Stomach smooth muscle (tissue), 2 donors: ENCODE measurements around the gene GRIK2.

Experiments used
- H3K27ac ChIP-seq: one replicate; pipeline ENCODE4 v1.7.0; 2013; ENCODE audit warnings: mild to moderate bottlenecking, low read length, inconsistent platforms
- H3K27me3 ChIP-seq, 2 donors: one replicate each; pipeline ENCODE4 v1.7.0; 2013; ENCODE audit warnings: low read length in 2 of 2; ENCODE audit not compliant: insufficient read depth in 2 of 2, control insufficient read depth in 1 of 2
- H3K36me3 ChIP-seq, 2 donors: one replicate each; pipeline ENCODE4 v1.7.0; 2013; ENCODE audit warnings: low read length in 2 of 2; ENCODE audit not compliant: control insufficient read depth in 2 of 2, insufficient read depth in 2 of 2
- H3K4me1 ChIP-seq: one replicate; pipeline ENCODE4 v1.7.0; 2013; ENCODE audit warnings: low read length; ENCODE audit not compliant: control insufficient read depth, insufficient read depth
- H3K4me3 ChIP-seq, 2 donors: one replicate each; pipeline ENCODE4 v1.7.0; 2013; ENCODE audit warnings: low read length in 2 of 2
- H3K9ac ChIP-seq, 2 donors: one replicate each; pipeline ENCODE4 v1.7.0; 2013; ENCODE audit warnings: low read length in 2 of 2, mild to moderate bottlenecking in 1 of 2
- H3K9me3 ChIP-seq, 2 donors: one replicate each; pipeline ENCODE4 v1.7.0; 2013; ENCODE audit warnings: low read length in 2 of 2; ENCODE audit not compliant: control insufficient read depth in 2 of 2
- donor health status: healthy.
- donor health status: Pancreatic carcinoma.

GRIK2 gene

GRCh38 chr6:101700655-101701054, 307.1 kb downstream of the GRIK2 start:
- Histone ChIP-seq H3K36me3 (no peaks in the 10 kb centered on the region), H3K4me1 (no peaks in the 10 kb centered on the region), H3K9me3 (no peaks in the 10 kb centered on the region), H3K27ac (no peak overlapping the region), H3K9ac (no peak overlapping the region), H3K27me3 (no peaks in the 10 kb centered on the region), H3K4me3 (no peak overlapping the region)

- H3K9ac ChIP-seq: no peak overlapping the region
- H3K4me3 ChIP-seq: no peak overlapping the region
Measured at GRCh38 chr6:101703311-101703710, 309.8 kb downstream of the GRIK2 start.

GRCh38 chr6:101705866-101706265, 312.4 kb downstream of the GRIK2 start:
- Histone ChIP-seq H3K4me3 (no peak overlapping the region), H3K27ac (no peak overlapping the region), H3K27me3 (no peaks in the 10 kb centered on the region), H3K9ac (no peak overlapping the region), H3K4me1 (no peaks in the 10 kb centered on the region), H3K9me3 (no peaks in the 10 kb centered on the region), H3K36me3 (no peaks in the 10 kb centered on the region)

More at GRCh38 chr6:101703311-101703710, 309.8 kb downstream of the GRIK2 start:
- no peaks in the 10 kb centered on the region for H3K36me3 ChIP-seq
- H3K27me3 ChIP-seq: no peaks in the 10 kb centered on the region
- no peak overlapping the region for H3K27ac ChIP-seq
- no peaks in the 10 kb centered on the region for H3K9me3 ChIP-seq
- no peaks in the 10 kb centered on the region for H3K4me1 ChIP-seq

GRCh38 chr6:101706576-101706975, 313.1 kb downstream of the GRIK2 start:
- no peak overlapping the region for H3K9ac ChIP-seq
- no peaks in the 10 kb centered on the region for H3K9me3 ChIP-seq
- no peaks in the 10 kb centered on the region for H3K27me3 ChIP-seq
- H3K4me1 ChIP-seq: no peaks in the 10 kb centered on the region
- H3K27ac ChIP-seq: no peak overlapping the region
- no peaks in the 10 kb centered on the region for H3K36me3 ChIP-seq
- no peak overlapping the region for H3K4me3 ChIP-seq

GRCh38 chr6:101711518-101711917, 318.0 kb downstream of the GRIK2 start:
- H3K36me3 ChIP-seq: no peaks in the 10 kb centered on the region
- no peaks in the 10 kb centered on the region for H3K27me3 ChIP-seq
- H3K9ac ChIP-seq: no peak overlapping the region
- no peak overlapping the region for H3K4me3 ChIP-seq
- no peaks in the 10 kb centered on the region for H3K9me3 ChIP-seq
- no peak overlapping the region for H3K27ac ChIP-seq
- H3K4me1 ChIP-seq: no peaks in the 10 kb centered on the region

DNA sequence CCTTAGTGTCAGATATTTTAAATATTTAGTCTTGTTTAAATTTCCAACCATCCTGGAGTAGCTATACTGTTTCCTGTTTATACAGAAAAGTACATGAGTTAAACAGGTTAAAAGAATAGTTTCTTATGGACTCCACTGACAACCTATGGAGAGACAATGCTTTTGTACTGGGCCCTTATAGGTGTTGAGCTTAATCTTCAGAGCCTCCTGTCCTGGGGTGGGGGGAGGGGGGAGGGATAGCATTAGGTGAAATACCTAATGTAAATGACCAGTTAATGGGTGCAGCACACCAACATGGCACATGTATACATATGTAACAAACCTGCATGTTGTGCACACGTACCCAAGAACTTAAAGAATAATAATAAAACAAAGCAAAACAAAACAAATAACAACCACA, 322.9 kb downstream of the GRIK2 start:
- H3K9me3 ChIP-seq: no peaks in the 10 kb centered on the region
- H3K4me3 ChIP-seq: no peak overlapping the region
- no peak overlapping the region for H3K9ac ChIP-seq
- H3K27ac ChIP-seq: no peak overlapping the region
- H3K36me3 ChIP-seq: no peaks in the 10 kb centered on the region
- no peaks in the 10 kb centered on the region for H3K27me3 ChIP-seq
- H3K4me1 ChIP-seq: no peaks in the 10 kb centered on the region

DNA sequence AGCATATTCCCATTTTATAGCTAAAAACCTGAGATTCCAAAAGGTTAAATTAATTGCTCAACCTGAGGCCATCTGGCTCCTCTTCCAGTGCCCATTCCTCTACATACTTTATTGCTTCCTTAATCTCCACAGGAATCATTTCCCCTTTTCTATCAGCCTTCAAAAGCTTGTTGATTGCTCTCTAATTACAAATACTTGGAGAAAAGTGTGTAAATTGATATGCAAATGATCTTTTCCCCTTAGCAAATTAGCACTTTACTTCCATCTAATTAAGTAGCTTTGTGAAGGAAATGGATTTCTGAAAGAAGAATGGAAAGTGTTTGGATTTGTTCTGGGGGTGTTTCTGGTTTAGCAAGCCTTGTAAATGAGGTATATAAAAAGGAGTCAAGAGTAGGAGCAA, 323.3 kb downstream of the GRIK2 start:
- H3K9me3 ChIP-seq: no peaks in the 10 kb centered on the region
- no peaks in the 10 kb centered on the region for H3K36me3 ChIP-seq
- no peaks in the 10 kb centered on the region for H3K4me1 ChIP-seq
- H3K27ac ChIP-seq: no peak overlapping the region
- no peak overlapping the region for H3K4me3 ChIP-seq
- no peak overlapping the region for H3K9ac ChIP-seq
- no peaks in the 10 kb centered on the region for H3K27me3 ChIP-seq

DNA sequence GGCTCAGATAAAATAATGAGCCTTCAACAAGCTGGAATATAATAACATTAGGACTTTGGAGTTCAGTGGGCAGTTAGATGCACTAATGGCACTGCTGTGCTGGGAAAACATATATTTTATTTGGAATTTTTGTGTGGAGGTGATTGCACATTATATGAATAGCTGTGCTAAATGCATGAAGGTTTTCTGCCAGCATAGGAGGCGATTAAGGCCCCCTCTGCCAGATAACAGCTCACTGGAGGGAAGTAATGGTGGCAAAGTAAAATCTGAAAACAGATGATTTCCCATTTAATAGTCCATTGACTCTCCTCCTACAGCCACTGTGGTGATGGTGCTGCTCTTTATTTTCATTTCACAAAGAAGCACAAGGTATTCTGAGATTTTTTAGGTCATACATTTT, 326.0 kb downstream of the GRIK2 start:
- H3K27me3 ChIP-seq: no peaks in the 10 kb centered on the region
- no peaks in the 10 kb centered on the region for H3K4me1 ChIP-seq
- H3K36me3 ChIP-seq: no peaks in the 10 kb centered on the region
- H3K9ac ChIP-seq: no peak overlapping the region
- H3K4me3 ChIP-seq: no peak overlapping the region
- H3K9me3 ChIP-seq: no peaks in the 10 kb centered on the region
- no peak overlapping the region for H3K27ac ChIP-seq

DNA sequence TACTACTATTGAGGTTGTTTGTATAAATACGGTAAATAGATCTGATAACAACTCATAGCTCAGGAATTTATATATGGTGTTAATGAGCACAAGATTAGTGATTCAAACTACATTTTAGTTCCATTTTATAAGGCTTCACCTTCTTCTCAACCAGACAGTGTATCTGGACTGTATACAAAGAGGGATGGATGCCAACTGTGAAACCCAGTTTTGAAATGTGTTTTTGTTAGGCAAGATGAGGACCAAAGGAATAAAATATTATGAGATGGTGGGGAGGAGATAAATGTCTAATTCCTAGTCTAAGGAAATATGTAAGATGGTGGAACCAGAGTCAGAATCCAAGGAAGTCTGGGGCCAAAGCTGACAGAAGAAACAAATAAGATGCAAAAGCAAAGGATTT, 329.0 kb downstream of the GRIK2 start:
- Histone ChIP-seq H3K36me3 (no peaks in the 10 kb centered on the region), H3K9ac (no peak overlapping the region), H3K4me1 (no peaks in the 10 kb centered on the region), H3K9me3 (no peaks in the 10 kb centered on the region), H3K27me3 (no peaks in the 10 kb centered on the region), H3K27ac (no peak overlapping the region), H3K4me3 (peak overlapping the region in 1 of 2 donors; percentile 10)

GRCh38 chr6:101722991-101723579, 329.6 kb downstream of the GRIK2 start:
- Histone ChIP-seq H3K9me3 (no peaks in the 10 kb centered on the region), H3K4me1 (no peaks in the 10 kb centered on the region), H3K36me3 (no peaks in the 10 kb centered on the region), H3K4me3 (peak overlapping the region in 1 of 2 donors; percentile 10), H3K27ac (no peak overlapping the region), H3K27me3 (no peaks in the 10 kb centered on the region), H3K9ac (no peak overlapping the region)

GRCh38 chr6:101728388-101728787, 334.9 kb downstream of the GRIK2 start:
- H3K36me3 ChIP-seq: no peaks in the 10 kb centered on the region
- no peaks in the 10 kb centered on the region for H3K4me1 ChIP-seq
- no peak overlapping the region for H3K27ac ChIP-seq
- H3K9ac ChIP-seq: no peak overlapping the region
- H3K9me3 ChIP-seq: no peaks in the 10 kb centered on the region
- no peaks in the 10 kb centered on the region for H3K27me3 ChIP-seq
- no peak overlapping the region for H3K4me3 ChIP-seq
